GM10248 (cell line): Measurements from ENCODE around the gene NAP1L1.

Experiments
- CTCF ChIA-PET: fragments of 300-600 bp; sonication (Branson Sonifier 250); formaldehyde crosslinking; extraction: SDS; loops from one replicate; lab custom pipeline; 2021; ENCODE audit warnings: antibody characterized with exemption; lab: Yijun Ruan, JAX
- POLR2A ChIA-PET: fragments of 350-650 bp; sonication (Branson Sonifier 250); formaldehyde crosslinking; extraction: SDS; loops from one replicate; lab custom pipeline; 2020; ENCODE audit warnings: antibody characterized with exemption; lab: Yijun Ruan, JAX
- DNase-seq: peaks from one replicate; pipeline ENCODE4 v3.0.0; 2012; ENCODE audit errors: extremely low spot score
- CTCF ChIP-seq: IDR thresholded peaks from 2 replicates; pipeline ENCODE4 v1.5.1; 2012; ENCODE audit warnings: mild to moderate bottlenecking, low read depth; ENCODE audit errors: extremely low read depth, missing control alignments, control extremely low read depth

NAP1L1 gene

DNA sequence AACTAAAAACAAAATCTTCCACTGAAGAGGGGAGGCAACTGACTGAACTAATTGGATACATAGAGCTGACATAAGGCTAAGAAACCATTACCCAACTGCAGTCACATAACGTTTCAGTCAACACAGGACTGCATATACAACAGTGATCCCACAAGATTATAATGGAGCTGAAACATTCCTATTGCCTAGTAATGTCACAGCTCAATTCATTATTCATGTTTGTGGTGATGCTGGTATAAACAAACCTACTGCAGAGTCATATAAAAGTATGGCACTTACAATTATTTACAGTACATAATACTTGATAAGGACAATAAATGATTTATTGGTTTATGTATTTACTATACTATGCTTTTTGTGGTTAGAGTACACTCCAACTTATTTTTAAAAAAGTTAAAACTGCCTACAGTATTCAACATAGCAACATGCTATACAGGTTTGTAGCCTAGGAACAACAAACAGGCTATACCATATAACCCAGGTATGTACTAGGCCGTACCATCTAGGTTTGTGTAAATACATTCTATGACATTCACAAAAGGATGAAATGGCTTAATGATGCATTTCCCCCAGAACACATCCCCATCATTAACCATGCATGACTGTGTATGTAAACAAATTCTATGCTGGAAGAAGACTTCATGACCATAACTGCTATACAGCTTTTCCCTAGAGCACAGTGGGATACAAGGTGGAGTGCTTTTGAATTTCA, 4.3 kb downstream of the NAP1L1 start:
- no peak for TF ChIP-seq CTCF
- CTCF ChIA-PET = interaction anchor here (1.3 to 3.6 kb wide), 5 partner anchors 8 to 596 kb away, joined by 3 to 22 read pairs (median 5); no protein-coding TSS in a partner anchor
- DNase-seq = no peak
- POLR2A ChIA-PET = interaction anchor here (1.1 kb wide), 1 partner anchor 43 kb away, joined by 3 read pairs; no protein-coding TSS in a partner anchor

GRCh38 chr12:76078748-76079147, 5.7 kb downstream of the NAP1L1 start:
- no peak for TF ChIP-seq CTCF
- no peak for DNase-seq
- CTCF ChIA-PET = interaction anchor here (1.3 to 3.6 kb wide), 3 partner anchors 10 to 378 kb away, joined by 3 to 22 read pairs (median 5); no protein-coding TSS in a partner anchor
- POLR2A ChIA-PET = no interaction called here

GRCh38 chr12:76075448-76075847, 9.0 kb downstream of the NAP1L1 start:
- ChIA-PET CTCF (interaction anchor here (1.1 to 2.5 kb wide), 3 partner anchors 7 to 684 kb away, joined by 3 to 11 read pairs (median 5); no protein-coding TSS in a partner anchor), POLR2A (no interaction called here)
- no peak for DNase-seq
- TF ChIP-seq CTCF = no peak

GRCh38 chr12:76074701-76075336, 9.7 kb downstream of the NAP1L1 start:
- DNase-seq = no peak
- no peak for TF ChIP-seq CTCF
- ChIA-PET CTCF (interaction anchor here (0.7 to 2.5 kb wide), 3 partner anchors 8 to 548 kb away, joined by 3 to 11 read pairs (median 5); no protein-coding TSS in a partner anchor), POLR2A (no interaction called here)

DNA sequence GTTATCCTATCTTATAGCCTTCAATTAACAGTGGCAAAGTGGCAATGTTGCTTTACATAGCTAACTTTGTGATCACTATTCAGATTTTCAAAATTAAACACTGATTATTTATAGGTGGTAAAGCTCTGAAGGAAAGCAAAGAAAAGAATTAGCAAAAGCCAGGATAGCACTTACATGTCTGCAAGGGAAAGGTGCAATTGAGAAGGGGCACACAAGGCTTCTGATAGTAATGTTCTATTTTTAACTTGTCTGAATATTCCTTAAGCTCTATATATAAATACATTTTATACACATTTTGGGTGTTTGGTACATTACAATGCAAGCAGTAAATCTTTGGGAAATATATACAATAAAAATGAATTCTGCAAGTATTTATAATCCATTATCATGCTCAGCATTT, 10.9 kb downstream of the NAP1L1 start:
- ChIA-PET CTCF (interaction anchor here (2.5 kb wide), 1 partner anchor 9 kb away, joined by 11 read pairs; no protein-coding TSS in a partner anchor), POLR2A (no interaction called here)
- TF ChIP-seq CTCF = no peak
- DNase-seq = no peak

GRCh38 chr12:76072568-76072967, 11.9 kb downstream of the NAP1L1 start:
- POLR2A ChIA-PET = no interaction called here
- DNase-seq = no peak
- CTCF ChIA-PET = no interaction called here
- TF ChIP-seq CTCF = no peak
